ENCODE results near the gene SNAPC3. TPM values are rescaled to one million over a fixed set of nuclear protein-coding genes. Genes with fewer than 3 reads are reported as not detected.

Gene SNAPC3
- total RNA-seq, 1 experiment from 2014 or later: 26.1 TPM

DNA sequence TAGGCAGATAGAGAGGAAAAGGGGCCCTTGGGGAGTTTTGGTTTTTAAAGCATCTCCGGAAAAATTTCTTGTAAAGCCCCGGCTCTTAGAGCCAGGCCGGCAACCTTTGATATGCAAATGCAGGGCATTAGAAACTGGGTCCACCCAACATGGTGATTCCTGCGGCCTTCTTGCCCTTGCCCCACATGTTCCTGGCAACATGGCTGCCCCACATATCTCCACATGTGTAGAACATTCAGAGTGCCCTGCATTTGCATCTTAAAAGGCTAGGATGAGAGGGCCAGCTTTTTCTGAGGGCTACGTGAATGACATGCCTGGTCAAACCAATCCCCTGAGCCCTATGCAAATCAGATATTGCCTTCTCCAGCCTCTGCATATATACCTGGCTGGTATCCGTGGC, 5.0 kb upstream of the SNAPC3 start:
- CTCF ChIA-PET: no interaction called here
- DNase-seq (ENCODE audit: low read depth, low spot score): no peak
- no TSS peak for BruUV-seq (replicated peaks)

DNA sequence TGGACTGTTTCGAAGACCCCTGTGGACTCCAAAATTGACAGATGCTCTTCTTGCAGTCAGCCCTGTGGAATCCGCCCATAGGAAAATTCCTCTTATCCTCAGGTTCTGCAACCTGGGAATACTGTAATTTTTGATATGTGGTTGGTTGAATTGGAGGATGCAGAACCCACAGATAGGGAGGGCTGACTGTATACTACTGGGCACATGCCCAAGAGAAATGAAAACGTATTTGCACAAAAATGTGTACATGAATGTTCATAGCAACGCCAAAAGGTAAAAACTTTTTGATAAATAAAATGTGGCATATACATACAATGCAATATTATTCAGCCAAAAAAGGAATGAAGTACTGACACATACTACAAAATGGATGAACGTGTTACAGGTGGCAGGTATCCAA, 1.9 kb upstream of the SNAPC3 start:
- CTCF ChIA-PET: no interaction called here
- DNase-seq (ENCODE audit: low read depth, low spot score): no peak
- H3K9me2 ChIP-seq (ENCODE audit: insufficient read depth): no peaks in the 10 kb centered on the region
- no peak overlapping the region for H3K4me3 ChIP-seq (replicated peaks in 1 of 2; ENCODE audit: low read depth in 1 of 2, low read length in 2 of 2)
- no peak for ATAC-seq
- peaks cover 31% of the 10 kb centered on the region for H3K79me2 ChIP-seq (ENCODE audit: insufficient read depth, low read length)
- no TSS peak for BruUV-seq (replicated peaks)
- no peak overlapping the region for H3K4me2 ChIP-seq (ENCODE audit: low read length)
- H3K36me3 ChIP-seq (ENCODE audit: control insufficient read depth in 1 of 2, insufficient read depth in 2 of 2, low read length in 2 of 2): peaks cover 2 to 13% of the 10 kb centered on the region in 2 experiments; a peak in 2 of 4 replicates
- no peak overlapping the region for H3K9ac ChIP-seq (ENCODE audit: low read length)
- POLR2A ChIA-PET: no interaction called here
- H3K4me1 ChIP-seq (ENCODE audit: control insufficient read depth in 1 of 2, insufficient read depth in 2 of 2, low read length in 2 of 2): peaks cover 3 to 14% of the 10 kb centered on the region in 2 experiments; a peak in 3 of 4 replicates
- intact Hi-C loops (cut with micrococcal nuclease): loop anchor here (5.0 kb wide), 1 partner anchor 143 kb away; no protein-coding TSS in a partner anchor
- no peaks in the 10 kb centered on the region for H3K9me3 ChIP-seq (ENCODE audit: control insufficient read depth in 1 of 2, insufficient read depth in 1 of 2, low read depth in 1 of 2, low read length in 2 of 2)
- H2AFZ ChIP-seq (ENCODE audit: low read depth, low read length, poor library complexity, severe bottlenecking): no peak overlapping the region
- RAD21 ChIA-PET (ENCODE audit: low non-redundant PET in 1 of 2, low total read pairs in 2 of 2, uncharacterized antibody in 2 of 2, unreplicated experiment in 2 of 2): no interaction called here
- H3K27me3 ChIP-seq (ENCODE audit: insufficient read depth, low read length): no peaks in the 10 kb centered on the region
- no peak overlapping the region for H3K27ac ChIP-seq (ENCODE audit: low read depth, low read length)
- no peaks in the 10 kb centered on the region for H4K20me1 ChIP-seq (ENCODE audit: insufficient read depth)
- TF ChIP-seq, protein P1, sequence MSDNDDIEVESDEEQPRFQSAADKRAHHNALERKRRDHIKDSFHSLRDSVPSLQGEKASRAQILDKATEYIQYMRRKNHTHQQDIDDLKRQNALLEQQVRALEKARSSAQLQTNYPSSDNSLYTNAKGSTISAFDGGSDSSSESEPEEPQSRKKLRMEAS (IDR thresholded peaks at IDR 0.05): no peak
- TF ChIP-seq YY1 (IDR thresholded peaks at IDR 0.05; ENCODE audit: extremely low read depth, insufficient replicate concordance, low read depth, low read length): no peak
- no peak for TF ChIP-seq CEBPB (IDR thresholded peaks at IDR 0.05; ENCODE audit: low read depth)
- no peak for TF ChIP-seq POLR2A (IDR thresholded peaks at IDR 0.05; ENCODE audit: borderline replicate concordance, extremely low read depth, insufficient read depth, insufficient read length)
- no peak for TF ChIP-seq SP1 (IDR thresholded peaks at IDR 0.05; ENCODE audit: low read depth)
- TF ChIP-seq, protein P2, sequence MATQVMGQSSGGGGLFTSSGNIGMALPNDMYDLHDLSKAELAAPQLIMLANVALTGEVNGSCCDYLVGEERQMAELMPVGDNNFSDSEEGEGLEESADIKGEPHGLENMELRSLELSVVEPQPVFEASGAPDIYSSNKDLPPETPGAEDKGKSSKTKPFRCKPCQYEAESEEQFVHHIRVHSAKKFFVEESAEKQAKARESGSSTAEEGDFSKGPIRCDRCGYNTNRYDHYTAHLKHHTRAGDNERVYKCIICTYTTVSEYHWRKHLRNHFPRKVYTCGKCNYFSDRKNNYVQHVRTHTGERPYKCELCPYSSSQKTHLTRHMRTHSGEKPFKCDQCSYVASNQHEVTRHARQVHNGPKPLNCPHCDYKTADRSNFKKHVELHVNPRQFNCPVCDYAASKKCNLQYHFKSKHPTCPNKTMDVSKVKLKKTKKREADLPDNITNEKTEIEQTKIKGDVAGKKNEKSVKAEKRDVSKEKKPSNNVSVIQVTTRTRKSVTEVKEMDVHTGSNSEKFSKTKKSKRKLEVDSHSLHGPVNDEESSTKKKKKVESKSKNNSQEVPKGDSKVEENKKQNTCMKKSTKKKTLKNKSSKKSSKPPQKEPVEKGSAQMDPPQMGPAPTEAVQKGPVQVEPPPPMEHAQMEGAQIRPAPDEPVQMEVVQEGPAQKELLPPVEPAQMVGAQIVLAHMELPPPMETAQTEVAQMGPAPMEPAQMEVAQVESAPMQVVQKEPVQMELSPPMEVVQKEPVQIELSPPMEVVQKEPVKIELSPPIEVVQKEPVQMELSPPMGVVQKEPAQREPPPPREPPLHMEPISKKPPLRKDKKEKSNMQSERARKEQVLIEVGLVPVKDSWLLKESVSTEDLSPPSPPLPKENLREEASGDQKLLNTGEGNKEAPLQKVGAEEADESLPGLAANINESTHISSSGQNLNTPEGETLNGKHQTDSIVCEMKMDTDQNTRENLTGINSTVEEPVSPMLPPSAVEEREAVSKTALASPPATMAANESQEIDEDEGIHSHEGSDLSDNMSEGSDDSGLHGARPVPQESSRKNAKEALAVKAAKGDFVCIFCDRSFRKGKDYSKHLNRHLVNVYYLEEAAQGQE (IDR thresholded peaks at IDR 0.05; ENCODE audit: low read depth): no peak
- no peak for TF ChIP-seq EZH2 (IDR thresholded peaks at IDR 0.05)
- no peak for TF ChIP-seq POLR2AphosphoS5 (IDR thresholded peaks at IDR 0.05; ENCODE audit: low read depth, low read length)
- no peak for TF ChIP-seq SRF (IDR thresholded peaks at IDR 0.05; ENCODE audit: low read depth)
- TF ChIP-seq RAD21 (IDR thresholded peaks at IDR 0.05; ENCODE audit: low read depth): no peak

More for the DNA sequence above, 5.0 kb upstream of the SNAPC3 start:
- Histone ChIP-seq H3K9ac (ENCODE audit: low read length) (no peak overlapping the region), H3K4me1 (ENCODE audit: control insufficient read depth in 1 of 2, insufficient read depth in 2 of 2, low read length in 2 of 2) (peaks cover 0 to 10% of the 10 kb centered on the region in 2 experiments; a peak in 2 of 4 replicates), H3K4me3 (replicated peaks in 1 of 2; ENCODE audit: low read depth in 1 of 2, low read length in 2 of 2) (no peak overlapping the region), H3K9me3 (ENCODE audit: control insufficient read depth in 1 of 2, insufficient read depth in 1 of 2, low read depth in 1 of 2, low read length in 2 of 2) (no peaks in the 10 kb centered on the region), H3K27ac (ENCODE audit: low read depth, low read length) (no peak overlapping the region), H3K36me3 (ENCODE audit: control insufficient read depth in 1 of 2, insufficient read depth in 2 of 2, low read length in 2 of 2) (no peaks in the 10 kb centered on the region), H3K4me2 (ENCODE audit: low read length) (no peak overlapping the region), H3K9me2 (ENCODE audit: insufficient read depth) (no peaks in the 10 kb centered on the region), H3K79me2 (ENCODE audit: insufficient read depth, low read length) (no peaks in the 10 kb centered on the region), H3K27me3 (ENCODE audit: insufficient read depth, low read length) (no peaks in the 10 kb centered on the region), H4K20me1 (ENCODE audit: insufficient read depth) (no peaks in the 10 kb centered on the region), H2AFZ (ENCODE audit: low read depth, low read length, poor library complexity, severe bottlenecking) (no peak overlapping the region)
- TF ChIP-seq, protein P3, sequence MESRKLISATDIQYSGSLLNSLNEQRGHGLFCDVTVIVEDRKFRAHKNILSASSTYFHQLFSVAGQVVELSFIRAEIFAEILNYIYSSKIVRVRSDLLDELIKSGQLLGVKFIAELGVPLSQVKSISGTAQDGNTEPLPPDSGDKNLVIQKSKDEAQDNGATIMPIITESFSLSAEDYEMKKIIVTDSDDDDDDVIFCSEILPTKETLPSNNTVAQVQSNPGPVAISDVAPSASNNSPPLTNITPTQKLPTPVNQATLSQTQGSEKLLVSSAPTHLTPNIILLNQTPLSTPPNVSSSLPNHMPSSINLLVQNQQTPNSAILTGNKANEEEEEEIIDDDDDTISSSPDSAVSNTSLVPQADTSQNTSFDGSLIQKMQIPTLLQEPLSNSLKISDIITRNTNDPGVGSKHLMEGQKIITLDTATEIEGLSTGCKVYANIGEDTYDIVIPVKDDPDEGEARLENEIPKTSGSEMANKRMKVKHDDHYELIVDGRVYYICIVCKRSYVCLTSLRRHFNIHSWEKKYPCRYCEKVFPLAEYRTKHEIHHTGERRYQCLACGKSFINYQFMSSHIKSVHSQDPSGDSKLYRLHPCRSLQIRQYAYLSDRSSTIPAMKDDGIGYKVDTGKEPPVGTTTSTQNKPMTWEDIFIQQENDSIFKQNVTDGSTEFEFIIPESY (IDR thresholded peaks at IDR 0.05; ENCODE audit: extremely low read depth, insufficient replicate concordance, low read length): no peak
- ChIA-PET RAD21 (ENCODE audit: low non-redundant PET in 1 of 2, low total read pairs in 2 of 2, uncharacterized antibody in 2 of 2, unreplicated experiment in 2 of 2) (no interaction called here), POLR2A (no interaction called here)
- intact Hi-C loops (cut with micrococcal nuclease): loop anchor here (1.0 kb wide), 1 partner anchor 206 kb away; no protein-coding TSS in a partner anchor
- ATAC-seq: no peak
